HEK293 (cell line): Measurements from ENCODE around the gene LRRFIP1.

Experiments used
- KLF10 ChIP-seq: fragments of 450-650 bp; IDR thresholded peaks from 2 replicates; pipeline ENCODE4 v1.5.1; 2018; ENCODE audit warnings: missing biosample characterization, mild to moderate bottlenecking, missing genetic modification characterization
- SALL2 ChIP-seq: fragments of 450-650 bp; formaldehyde crosslinking; IDR thresholded peaks from 2 replicates; pipeline ENCODE4 v1.5.0; 2017; ENCODE audit warnings: missing biosample characterization, mild to moderate bottlenecking, missing genetic modification characterization, borderline replicate concordance
- TF ChIP-seq, protein P1 (sequence below): fragments of 450-650 bp; formaldehyde crosslinking; IDR thresholded peaks from 2 replicates; pipeline ENCODE4 v1.5.1; 2016; ENCODE audit warnings: missing biosample characterization, missing genetic modification characterization

DNA sequence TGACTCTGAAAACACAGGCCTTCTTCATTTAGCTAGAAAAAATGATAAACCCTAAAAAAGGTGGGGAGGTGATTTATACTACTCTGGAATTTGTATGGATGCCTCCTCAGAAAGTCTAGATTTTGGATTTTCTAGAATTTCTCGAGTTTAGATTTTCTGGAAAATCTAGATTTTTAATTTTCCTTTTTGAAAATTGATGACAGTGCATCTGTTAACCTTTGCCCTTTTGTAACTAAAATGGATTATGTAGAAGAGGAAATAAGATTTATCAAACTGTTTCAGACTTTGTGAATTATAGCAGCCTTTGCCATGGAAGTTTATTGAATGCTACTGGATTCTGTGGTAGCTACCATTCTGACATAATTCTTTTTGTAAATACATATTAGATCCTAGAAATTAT lies 95.6 kb downstream of the LRRFIP1 start:
- TF ChIP-seq, protein P1, sequence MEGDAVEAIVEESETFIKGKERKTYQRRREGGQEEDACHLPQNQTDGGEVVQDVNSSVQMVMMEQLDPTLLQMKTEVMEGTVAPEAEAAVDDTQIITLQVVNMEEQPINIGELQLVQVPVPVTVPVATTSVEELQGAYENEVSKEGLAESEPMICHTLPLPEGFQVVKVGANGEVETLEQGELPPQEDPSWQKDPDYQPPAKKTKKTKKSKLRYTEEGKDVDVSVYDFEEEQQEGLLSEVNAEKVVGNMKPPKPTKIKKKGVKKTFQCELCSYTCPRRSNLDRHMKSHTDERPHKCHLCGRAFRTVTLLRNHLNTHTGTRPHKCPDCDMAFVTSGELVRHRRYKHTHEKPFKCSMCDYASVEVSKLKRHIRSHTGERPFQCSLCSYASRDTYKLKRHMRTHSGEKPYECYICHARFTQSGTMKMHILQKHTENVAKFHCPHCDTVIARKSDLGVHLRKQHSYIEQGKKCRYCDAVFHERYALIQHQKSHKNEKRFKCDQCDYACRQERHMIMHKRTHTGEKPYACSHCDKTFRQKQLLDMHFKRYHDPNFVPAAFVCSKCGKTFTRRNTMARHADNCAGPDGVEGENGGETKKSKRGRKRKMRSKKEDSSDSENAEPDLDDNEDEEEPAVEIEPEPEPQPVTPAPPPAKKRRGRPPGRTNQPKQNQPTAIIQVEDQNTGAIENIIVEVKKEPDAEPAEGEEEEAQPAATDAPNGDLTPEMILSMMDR (tag by site-specific recombination) = no peak
- TF ChIP-seq KLF10 (tag by site-specific recombination) = no peak
- TF ChIP-seq SALL2 (tag by site-specific recombination) = no peak
